Endodermal cell (in vitro differentiated cells): ENCODE data around the gene HDAC4. TPM values are rescaled to one million over a fixed set of nuclear protein-coding genes. Genes with fewer than 3 reads are reported as not detected.
"Not testable (repeated sequence)": the region's sequence is repeated elsewhere in the genome, so short reads cannot be mapped to it uniquely, and the experiment has no call there.

Source experiments
- DNase-seq: peaks from one replicate; pipeline ENCODE4 v3.0.0-alpha.2; 2017
- H3K27ac ChIP-seq: 2 replicates; pipeline ENCODE4 v1.5.1; 2013; ENCODE audit warnings: mild to moderate bottlenecking, low read depth, low read length, moderate library complexity
- H3K27me3 ChIP-seq: 2 replicates; pipeline ENCODE4 v1.6.1; 2013; ENCODE audit warnings: mild to moderate bottlenecking, low read length, moderate library complexity; ENCODE audit not compliant: insufficient read depth, control insufficient read depth, poor library complexity, severe bottlenecking
- H3K36me3 ChIP-seq: 2 replicates; pipeline ENCODE4 v1.7.0; 2013; ENCODE audit warnings: mild to moderate bottlenecking, low read length, moderate library complexity; ENCODE audit not compliant: control insufficient read depth, insufficient read depth
- H3K4me1 ChIP-seq: one replicate; pipeline ENCODE4 v1.7.0; 2013; ENCODE audit warnings: low read length; ENCODE audit not compliant: control insufficient read depth, insufficient read depth
- H3K4me3 ChIP-seq: 2 replicates; pipeline ENCODE4 v1.5.1; 2013; ENCODE audit warnings: mild to moderate bottlenecking, low read length, moderate library complexity
- H3K9ac ChIP-seq: 2 replicates; pipeline ENCODE4 v1.6.1; 2013; ENCODE audit warnings: mild to moderate bottlenecking, low read length, moderate library complexity; ENCODE audit not compliant: poor library complexity, severe bottlenecking; ENCODE audit errors: extremely low read depth
- H3K9me3 ChIP-seq: 2 replicates; pipeline ENCODE4 v1.6.1; 2013; ENCODE audit warnings: mild to moderate bottlenecking, low read length, moderate library complexity; ENCODE audit not compliant: control insufficient read depth
- H3K27ac Mint-ChIP-seq: 2 replicates; pipeline ENCODE4 v1.8.0; 2020; ENCODE audit warnings: mixed read lengths
- H3K27me3 Mint-ChIP-seq: 2 replicates; pipeline ENCODE4 v1.8.0; 2021; ENCODE audit warnings: mild to moderate bottlenecking, mixed read lengths; ENCODE audit not compliant: insufficient read depth
- H3K36me3 Mint-ChIP-seq: 2 replicates; pipeline ENCODE4 v1.8.0; 2020; ENCODE audit warnings: low read depth, mixed read lengths
- H3K4me1 Mint-ChIP-seq: 2 replicates; pipeline ENCODE4 v1.8.0; 2020; ENCODE audit warnings: mixed read lengths
- H3K4me3 Mint-ChIP-seq: 2 replicates; pipeline ENCODE4 v1.8.0; 2020; ENCODE audit warnings: mild to moderate bottlenecking, moderate library complexity, mixed read lengths
- H3K9me3 Mint-ChIP-seq: 2 replicates; pipeline ENCODE4 v1.8.0; 2020; ENCODE audit warnings: mild to moderate bottlenecking, mixed read lengths
- CTCF ChIP-seq: fragments of 200-600 bp; sonication (generic); conservative IDR thresholded peaks from 2 replicates; pipeline ENCODE4 v1.5.0; 2021; ENCODE audit warnings: antibody characterized with exemption, mild to moderate bottlenecking
- WGBS, 2 experiments: methylation state at CpG; one replicate each; pipeline versions ENCODE4 v1.1.5 to v1.1.7; 2013; ENCODE audit warnings: missing lambda C conversion rate in 2 of 2, mixed read lengths in 1 of 2; ENCODE audit not compliant: insufficient coverage in 1 of 2, insufficient read length in 1 of 2; 5-methylcytosine and 5-hydroxymethylcytosine counted together
- total RNA-seq, 2 donors: library from RNA; stranded (reverse); fragmentation: NEBNext Ultra II Directional in 1 of 2; extraction: Animal tissue kit (Norgen Biotek cat#: 25700) in 1 of 2; gene quantifications; 2 replicates in 1 of 2; 3 replicates in 1 of 2; pipeline ENCODE4 v1.2.1, GENCODE V29; 2021

The HDAC4 gene
- total RNA-seq, 2 donors from 2014 or later = 45.7 to 51.2 TPM

DNA sequence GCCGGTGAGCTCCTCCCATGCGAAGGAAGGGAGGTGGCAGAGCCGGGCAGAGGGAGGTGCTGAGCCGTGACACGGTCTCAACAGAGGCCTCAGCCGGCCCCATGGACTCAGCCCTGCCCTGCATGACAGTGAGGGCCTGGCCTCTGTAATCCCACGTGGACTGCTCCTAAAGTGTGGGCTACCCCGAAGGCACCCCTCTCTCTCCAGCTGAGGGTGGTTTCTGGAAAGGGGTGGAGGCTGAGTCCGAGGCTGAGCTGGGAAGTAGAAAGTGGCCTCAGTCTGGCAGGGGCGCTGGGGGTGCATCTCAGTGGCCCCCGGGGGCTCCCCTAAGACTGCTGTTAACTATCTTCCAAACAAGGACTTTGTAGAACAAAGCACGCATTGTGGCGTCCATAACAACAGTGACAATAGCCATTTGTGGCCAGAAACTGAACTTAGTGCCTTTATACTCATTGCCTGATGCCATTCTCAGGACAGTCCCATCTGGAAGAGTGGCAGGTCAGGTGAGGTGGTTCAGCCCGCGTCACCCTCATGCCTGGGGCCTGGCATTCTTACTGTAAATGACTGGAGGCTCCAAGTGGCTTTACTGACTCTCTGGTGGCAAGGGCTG, 360.6 kb downstream of the HDAC4 start:
- Mint-ChIP-seq H3K9me3 (no peaks in the 10 kb centered on the region), H3K27ac (no peak overlapping the region)

GRCh38 chr2:239039479-239039861, 361.4 kb downstream of the HDAC4 start:
- Histone ChIP-seq H3K4me1 (no peaks in the 10 kb centered on the region), H3K36me3 (no peaks in the 10 kb centered on the region), H3K9me3 (no peaks in the 10 kb centered on the region), H3K4me3 (no peak overlapping the region), H3K9ac (no peak overlapping the region), H3K27ac (no peak overlapping the region), H3K27me3 (no peaks in the 10 kb centered on the region)
- TF ChIP-seq CTCF = no peak
- Mint-ChIP-seq H3K27me3 (no peaks in the 10 kb centered on the region), H3K4me3 (no peak overlapping the region), H3K9me3 (no peaks in the 10 kb centered on the region), H3K27ac (no peak overlapping the region), H3K36me3 (no peaks in the 10 kb centered on the region), H3K4me1 (no peaks in the 10 kb centered on the region)
- WGBS, 2 experiments = 81 to 84% methylated on average over 5 to 11 of the region's 11 CpGs
- DNase-seq = no peak

More for the DNA sequence above, 360.6 kb downstream of the HDAC4 start:
- WGBS, 2 experiments = 86 to 88% methylated on average over 6 to 15 of the region's 15 CpGs
- H3K4me3 ChIP-seq = no peak overlapping the region
- H3K36me3 ChIP-seq = no peaks in the 10 kb centered on the region
- no peak overlapping the region for H3K9ac ChIP-seq
- H3K4me1 ChIP-seq = no peaks in the 10 kb centered on the region
- Mint-ChIP-seq H3K4me1 (no peaks in the 10 kb centered on the region), H3K27me3 (no peaks in the 10 kb centered on the region), H3K36me3 (no peaks in the 10 kb centered on the region), H3K4me3 (no peak overlapping the region)
- H3K27me3 ChIP-seq = no peaks in the 10 kb centered on the region
- H3K27ac ChIP-seq = no peak overlapping the region
- H3K9me3 ChIP-seq = no peaks in the 10 kb centered on the region
- no peak for DNase-seq
- no peak for TF ChIP-seq CTCF

DNA sequence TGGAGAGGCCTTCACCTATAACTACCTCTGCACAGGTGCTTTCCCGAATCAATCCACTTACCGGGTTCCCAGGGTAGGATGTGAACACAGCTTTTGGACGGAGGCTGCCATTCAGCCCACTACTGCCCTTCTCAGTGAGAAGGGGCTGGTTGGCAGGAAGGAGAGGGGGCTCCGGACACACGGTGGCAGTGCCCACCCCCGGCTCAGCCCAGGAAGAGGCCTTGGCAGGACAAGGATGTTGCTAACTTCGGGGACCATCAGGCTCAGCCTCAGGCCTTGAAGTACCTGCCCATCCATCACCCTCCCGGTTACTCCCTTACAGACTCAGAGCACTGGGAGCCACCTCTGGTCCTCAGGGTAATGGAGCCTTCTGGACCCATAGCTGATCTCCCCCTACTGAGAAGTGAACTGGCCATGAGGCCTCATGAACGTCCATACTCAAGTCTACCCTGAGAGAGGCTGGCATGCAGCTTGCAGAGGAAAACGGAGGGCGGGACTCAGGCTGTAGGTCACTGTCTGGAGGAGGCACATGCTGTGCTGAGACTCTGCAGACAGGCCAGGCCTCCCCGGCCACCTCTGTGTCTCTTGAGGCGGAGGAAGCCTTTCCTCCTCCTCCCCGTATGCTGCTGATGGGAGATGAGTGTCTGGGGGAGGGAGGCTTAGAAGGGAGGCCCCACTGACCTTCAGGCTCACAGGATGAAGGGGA, 361.9 kb downstream of the HDAC4 start:
- H3K27ac ChIP-seq = no peak overlapping the region
- no peaks in the 10 kb centered on the region for H3K9me3 ChIP-seq
- no peak overlapping the region for H3K9ac ChIP-seq
- H3K36me3 Mint-ChIP-seq = no peaks in the 10 kb centered on the region
- H3K4me3 Mint-ChIP-seq = no peak overlapping the region
- no peaks in the 10 kb centered on the region for H3K27me3 Mint-ChIP-seq
- H3K27me3 ChIP-seq = no peaks in the 10 kb centered on the region
- H3K4me3 ChIP-seq = no peak overlapping the region
- no peak for TF ChIP-seq CTCF
- H3K4me1 Mint-ChIP-seq = no peaks in the 10 kb centered on the region
- no peak for DNase-seq
- no peaks in the 10 kb centered on the region for H3K36me3 ChIP-seq
- H3K9me3 Mint-ChIP-seq = no peaks in the 10 kb centered on the region
- no peak overlapping the region for H3K27ac Mint-ChIP-seq
- 80 to 100% methylated on average over 2 to 14 of the region's 14 CpGs for WGBS, 2 experiments
- no peaks in the 10 kb centered on the region for H3K4me1 ChIP-seq

DNA sequence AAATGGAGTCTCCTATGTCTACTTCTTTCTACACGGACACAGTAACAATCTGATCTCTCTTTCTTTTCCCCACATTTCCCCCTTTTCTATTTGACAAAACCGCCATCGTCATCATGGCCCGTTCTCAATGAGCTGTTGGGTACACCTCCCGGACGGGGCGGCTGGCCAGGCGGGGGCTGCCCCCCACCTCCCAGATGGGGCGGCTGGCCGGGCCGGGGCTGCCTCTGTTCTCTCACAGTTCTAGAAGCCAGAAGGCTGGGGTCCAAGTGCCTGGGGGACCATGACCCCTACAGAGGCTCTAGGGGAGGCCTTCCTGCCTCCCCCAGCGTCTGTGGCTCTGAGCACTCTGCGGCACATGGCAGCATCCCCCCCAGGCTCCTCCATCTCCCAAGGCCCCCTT, 362.5 kb downstream of the HDAC4 start:
- H3K4me3 Mint-ChIP-seq, DNase-seq, H3K4me1 ChIP-seq, H3K27ac Mint-ChIP-seq, H3K27me3 Mint-ChIP-seq, H3K9ac ChIP-seq, H3K9me3 Mint-ChIP-seq, H3K36me3 ChIP-seq, H3K4me3 ChIP-seq, H3K4me1 Mint-ChIP-seq, H3K9me3 ChIP-seq, H3K27me3 ChIP-seq, H3K27ac ChIP-seq, H3K36me3 Mint-ChIP-seq: not testable (repeated sequence)
- 57 to 87% methylated on average over 1 to 12 of the region's 13 CpGs for WGBS, 2 experiments
